HEK293 (cell line): ENCODE results near the gene DST.

ENCODE experiments used
- CTCF ChIP-seq: fragments of 450-650 bp; formaldehyde crosslinking; IDR thresholded peaks from 2 replicates; pipeline ENCODE4 v1.5.1; 2016; ENCODE audit warnings: missing biosample characterization, missing genetic modification characterization
- SETDB1 ChIP-seq: IDR thresholded peaks from one replicate; pipeline ENCODE4 v1.6.1; 2017; ENCODE audit warnings: mild to moderate bottlenecking, low read length, moderate library complexity, mixed read lengths; ENCODE audit not compliant: insufficient read length
- ZBTB11 ChIP-seq: fragments of 450-650 bp; formaldehyde crosslinking; conservative IDR thresholded peaks from 2 replicates; pipeline ENCODE4 v1.5.1; 2016; ENCODE audit warnings: low read depth, missing biosample characterization, missing genetic modification characterization
- ZNF239 ChIP-seq: fragments of 450-650 bp; formaldehyde crosslinking; IDR thresholded peaks from 2 replicates; pipeline ENCODE4 v1.5.1; 2016; ENCODE audit warnings: missing biosample characterization, missing genetic modification characterization
- ZNF274 ChIP-seq, 2 experiments: fragments of 200-500 bp in 1 of 2; fragments of 450-650 bp in 1 of 2; sonication (Bioruptor generic) in 1 of 2; formaldehyde crosslinking in 1 of 2; IDR thresholded peaks; 2 replicates each; pipeline versions ENCODE4 v1.5.1 to v1.6.1; 2014 to 2016; ENCODE audit warnings: borderline replicate concordance in 1 of 2, inconsistent platforms in 1 of 2, low read length in 1 of 2, missing biosample characterization in 1 of 2, missing genetic modification characterization in 1 of 2
- ZNF843 ChIP-seq: fragments of 450-650 bp; formaldehyde crosslinking; IDR thresholded peaks from 2 replicates; pipeline ENCODE4 v1.5.1; 2016; ENCODE audit warnings: missing biosample characterization, missing genetic modification characterization
- TF ChIP-seq, protein P1 (sequence below): fragments of 450-650 bp; formaldehyde crosslinking; IDR thresholded peaks from 2 replicates; pipeline ENCODE4 v1.5.1; 2016; ENCODE audit warnings: missing biosample characterization, missing genetic modification characterization
- TF ChIP-seq, protein P2 (sequence below): fragments of 450-650 bp; formaldehyde crosslinking; IDR thresholded peaks from 2 replicates; pipeline ENCODE4 v1.5.1; 2017; ENCODE audit warnings: missing biosample characterization, missing genetic modification characterization

DNA sequence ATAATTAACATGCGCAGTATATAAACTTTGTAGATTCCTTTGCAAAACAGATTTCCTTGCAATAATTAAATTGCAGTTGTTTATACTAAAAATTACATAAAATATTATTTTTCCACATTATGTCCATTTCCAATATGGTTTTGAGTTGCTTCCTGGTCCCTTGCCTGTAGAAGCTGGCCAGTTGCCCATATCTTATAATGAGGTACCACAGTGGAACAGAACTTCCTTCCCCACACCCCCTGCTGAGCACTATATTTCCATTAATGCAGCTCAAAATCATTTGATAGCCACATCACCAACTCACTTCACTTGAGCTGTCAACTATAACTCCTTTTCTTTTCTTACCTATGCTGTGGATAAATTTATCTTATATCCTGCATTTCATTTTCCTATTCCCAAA is 194.6 kb downstream of the DST start:
- TF ChIP-seq CTCF (tag by site-specific recombination): no peak
- no peak for TF ChIP-seq SETDB1
- TF ChIP-seq, protein P1, sequence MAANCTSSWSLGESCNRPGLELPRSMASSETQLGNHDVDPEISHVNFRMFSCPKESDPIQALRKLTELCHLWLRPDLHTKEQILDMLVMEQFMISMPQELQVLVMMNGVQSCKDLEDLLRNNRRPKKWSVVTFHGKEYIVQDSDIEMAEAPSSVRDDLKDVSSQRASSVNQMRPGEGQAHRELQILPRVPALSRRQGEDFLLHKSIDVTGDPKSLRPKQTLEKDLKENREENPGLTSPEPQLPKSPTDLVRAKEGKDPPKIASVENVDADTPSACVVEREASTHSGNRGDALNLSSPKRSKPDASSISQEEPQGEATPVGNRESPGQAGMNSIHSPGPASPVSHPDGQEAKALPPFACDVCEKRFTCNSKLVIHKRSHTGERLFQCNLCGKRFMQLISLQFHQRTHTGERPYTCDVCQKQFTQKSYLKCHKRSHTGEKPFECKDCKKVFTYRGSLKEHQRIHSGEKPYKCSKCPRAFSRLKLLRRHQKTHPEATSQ (tag by site-specific recombination): no peak
- TF ChIP-seq, protein P2, sequence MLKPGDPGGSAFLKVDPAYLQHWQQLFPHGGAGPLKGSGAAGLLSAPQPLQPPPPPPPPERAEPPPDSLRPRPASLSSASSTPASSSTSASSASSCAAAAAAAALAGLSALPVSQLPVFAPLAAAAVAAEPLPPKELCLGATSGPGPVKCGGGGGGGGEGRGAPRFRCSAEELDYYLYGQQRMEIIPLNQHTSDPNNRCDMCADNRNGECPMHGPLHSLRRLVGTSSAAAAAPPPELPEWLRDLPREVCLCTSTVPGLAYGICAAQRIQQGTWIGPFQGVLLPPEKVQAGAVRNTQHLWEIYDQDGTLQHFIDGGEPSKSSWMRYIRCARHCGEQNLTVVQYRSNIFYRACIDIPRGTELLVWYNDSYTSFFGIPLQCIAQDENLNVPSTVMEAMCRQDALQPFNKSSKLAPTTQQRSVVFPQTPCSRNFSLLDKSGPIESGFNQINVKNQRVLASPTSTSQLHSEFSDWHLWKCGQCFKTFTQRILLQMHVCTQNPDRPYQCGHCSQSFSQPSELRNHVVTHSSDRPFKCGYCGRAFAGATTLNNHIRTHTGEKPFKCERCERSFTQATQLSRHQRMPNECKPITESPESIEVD (tag by site-specific recombination): no peak
- TF ChIP-seq ZNF274 (IDR thresholded peaks at IDR 0.05; ENCODE audit: low read length): no peak
- TF ChIP-seq ZNF274 (tag by site-specific recombination; IDR thresholded peaks at IDR 0.05; ENCODE audit: borderline replicate concordance): no peak
- no peak for TF ChIP-seq ZNF239 (tag by site-specific recombination)
- TF ChIP-seq ZBTB11: no peak
- no peak for TF ChIP-seq ZNF843 (tag by site-specific recombination)
